Activated naive CD8-positive, alpha-beta T cell treated with anti-CD3 and anti-CD28 coated beads, Interleukin-2, amount 10 ng/mL, durations not matched to agents 7 days and 5 days (primary cell): ENCODE measurements around the gene EPHB4. TPM values are rescaled to one million over a fixed set of nuclear protein-coding genes. Genes with fewer than 3 reads are reported as not detected.

Experiments
- microRNA-seq: library from miRNA; unstranded; fragments of <30 nt; microRNA quantifications from one replicate; pipeline ENCODE4 v1.2.0, GENCODE V29; 2022
- total RNA-seq, 2 experiments: library from RNA; stranded (reverse); gene quantifications; one replicate each; pipeline ENCODE4 v1.2.3, GENCODE V29; 2021

The EPHB4 gene
- total RNA-seq, 2 experiments from 2014 or later, result 3.1 to 3.3 TPM

Small RNAs within 50 kb of the gene (microRNA-seq; reads per million reads assigned to microRNA genes)
- not detected for gene MIR6875

Other genes starting within 250 kb of the EPHB4 start
- gene LRCH4, start 241.4 kb downstream of the EPHB4 start, total RNA-seq, result 100 to 1,000 TPM; 239 to 258 TPM
- 1 to 10 TPM; 1.1 to 1.2 TPM for gene FBXO24, start 241.2 kb downstream of the EPHB4 start, total RNA-seq
- 10 to 100 TPM; 14.4 to 16.4 TPM for gene PCOLCE, start 225.2 kb downstream of the EPHB4 start, total RNA-seq
- gene MOSPD3, start 215.0 kb downstream of the EPHB4 start, total RNA-seq, result 10 to 100 TPM; 27.4 TPM
- 10 to 100 TPM in 1 of 2 experiments, 1 to 10 TPM in 1; 9.1 to 11.0 TPM for gene TFR2, start 186.0 kb downstream of the EPHB4 start, total RNA-seq
- not detected for gene ACTL6B, start 171.1 kb downstream of the EPHB4 start, total RNA-seq
- gene GNB2, start 153.8 kb downstream of the EPHB4 start, total RNA-seq, result 100 to 1,000 TPM; 203 to 216 TPM
- 10 to 100 TPM; 71.5 to 75.2 TPM for gene GIGYF1, start 133.3 kb downstream of the EPHB4 start, total RNA-seq
- 10 to 100 TPM; 29.6 to 32.8 TPM for gene POP7, start 121.4 kb downstream of the EPHB4 start, total RNA-seq
- gene EPO, start 107.1 kb downstream of the EPHB4 start, total RNA-seq, result under 1 TPM in 1 of 2 experiments, not detected in 1; 0.22 TPM
- gene ZAN, start 93.9 kb downstream of the EPHB4 start, total RNA-seq, result not detected
- gene SLC12A9, start 25.2 kb upstream of the EPHB4 start, total RNA-seq, result 10 to 100 TPM; 39.0 to 41.2 TPM
- 10 to 100 TPM; 25.6 to 28.0 TPM for gene TRIP6, start 39.9 kb upstream of the EPHB4 start, total RNA-seq
- 100 to 1,000 TPM; 251 to 255 TPM for gene SRRT, start 47.6 kb upstream of the EPHB4 start, total RNA-seq
- 1 to 10 TPM; 3.0 to 4.7 TPM for gene UFSP1, start 62.2 kb upstream of the EPHB4 start, total RNA-seq
- gene ACHE, start 68.4 kb upstream of the EPHB4 start, total RNA-seq, result under 1 TPM in 1 of 2 experiments, not detected in 1; 0.34 TPM
- not detected for gene MUC3A, start 122.0 kb upstream of the EPHB4 start, total RNA-seq
- gene MUC12, start 142.0 kb upstream of the EPHB4 start, total RNA-seq, result not detected
- not detected for gene MUC17, start 192.6 kb upstream of the EPHB4 start, total RNA-seq